WTC11 (cell line): Measurements from ENCODE around the gene KIF6. TPM values are rescaled to one million over a fixed set of nuclear protein-coding genes. Genes with fewer than 3 reads are reported as not detected.

Source experiments
- ATAC-seq: fragments of 200-7000 bp; cut with Tn5 transposase; 2 replicates; pipeline ENCODE4 v1.10.0; 2021; ENCODE audit warnings: mild to moderate bottlenecking, moderate library complexity
- CTCF ChIA-PET: fragments of 300-600 bp; sonication (Branson Sonifier 250); formaldehyde crosslinking; loops from one replicate; lab custom pipeline; 2021; ENCODE audit warnings: antibody characterized with exemption; lab: Charles Lee
- POLR2A ChIA-PET: fragments of 350-600 bp; sonication (Branson Sonifier 250); formaldehyde crosslinking; loops from one replicate; lab custom pipeline; 2021; ENCODE audit warnings: antibody characterized with exemption; lab: Charles Lee
- DNase-seq: peaks from one replicate; pipeline ENCODE4 v3.0.0; 2021; ENCODE audit warnings: low spot score
- H3K27ac Mint-ChIP-seq: 2 replicates; pipeline ENCODE4 v1.8.0; 2021; ENCODE audit warnings: mixed read lengths
- H3K27me3 Mint-ChIP-seq: 2 replicates; pipeline ENCODE4 v1.8.0; 2021; ENCODE audit warnings: low read depth, mild to moderate bottlenecking, moderate library complexity, mixed read lengths
- H3K36me3 Mint-ChIP-seq: 2 replicates; pipeline ENCODE4 v1.8.0; 2021; ENCODE audit warnings: mixed read lengths
- H3K4me1 Mint-ChIP-seq: 2 replicates; pipeline ENCODE4 v1.8.0; 2022; ENCODE audit warnings: mixed read lengths
- H3K4me3 Mint-ChIP-seq: 2 replicates; pipeline ENCODE4 v1.8.0; 2021; ENCODE audit warnings: mild to moderate bottlenecking, moderate library complexity, mixed read lengths
- H3K9me3 Mint-ChIP-seq: 2 replicates; pipeline ENCODE4 v1.8.0; 2021; ENCODE audit warnings: mixed read lengths
- AR ChIP-seq: fragments of 250-450 bp; sonication (Bioruptor Pico); IDR thresholded peaks from 2 replicates; pipeline ENCODE4 v1.9.0; 2021; ENCODE audit warnings: mild to moderate bottlenecking
- ATF1 ChIP-seq: sonication (generic); formaldehyde crosslinking; IDR thresholded peaks from 2 replicates; pipeline ENCODE4 v1.8.1; 2023; ENCODE audit warnings: mild to moderate bottlenecking, moderate library complexity, missing genetic modification reagents
- CBFB ChIP-seq: sonication (generic); formaldehyde crosslinking; IDR thresholded peaks from 2 replicates; pipeline ENCODE4 v1.8.1; 2022; ENCODE audit warnings: mild to moderate bottlenecking, low read depth, missing genetic modification reagents
- CDX4 ChIP-seq: fragments of 250-450 bp; sonication (Bioruptor Pico); IDR thresholded peaks from 2 replicates; pipeline ENCODE4 v1.9.0; 2021; ENCODE audit warnings: moderate library complexity, mild to moderate bottlenecking, inconsistent platforms, borderline replicate concordance
- E2F1 ChIP-seq: sonication (generic); formaldehyde crosslinking; IDR thresholded peaks from 2 replicates; pipeline ENCODE4 v1.8.0; 2022; ENCODE audit warnings: mild to moderate bottlenecking, missing genetic modification reagents
- GABPB1 ChIP-seq: sonication (generic); formaldehyde crosslinking; IDR thresholded peaks from 2 replicates; pipeline ENCODE4 v1.8.1; 2023; ENCODE audit warnings: mild to moderate bottlenecking, missing genetic modification reagents
- KAT7 ChIP-seq: sonication (generic); formaldehyde crosslinking; IDR thresholded peaks from 2 replicates; pipeline ENCODE4 v1.8.1; 2023; ENCODE audit warnings: missing genetic modification reagents, mild to moderate bottlenecking, borderline replicate concordance
- MYBL2 ChIP-seq: sonication (generic); formaldehyde crosslinking; IDR thresholded peaks from 2 replicates; pipeline ENCODE4 v1.8.1; 2023; ENCODE audit warnings: mild to moderate bottlenecking, moderate library complexity, missing genetic modification reagents
- NR1H2 ChIP-seq: sonication (generic); formaldehyde crosslinking; IDR thresholded peaks from 2 replicates; pipeline ENCODE4 v1.9.0; 2021; ENCODE audit warnings: mild to moderate bottlenecking, moderate library complexity, missing genetic modification reagents
- NR3C1 ChIP-seq: sonication (generic); formaldehyde crosslinking; conservative IDR thresholded peaks from 2 replicates; pipeline ENCODE4 v1.8.1; 2023; ENCODE audit warnings: low read depth, mild to moderate bottlenecking, missing genetic modification reagents
- OVOL2 ChIP-seq: fragments of 250-450 bp; sonication (Bioruptor Pico); IDR thresholded peaks from 2 replicates; pipeline ENCODE4 v1.9.0; 2021; ENCODE audit warnings: mild to moderate bottlenecking, borderline replicate concordance
- SOX15 ChIP-seq: fragments of 250-450 bp; sonication (Bioruptor Pico); IDR thresholded peaks from 2 replicates; pipeline ENCODE4 v1.9.0; 2021; ENCODE audit warnings: mild to moderate bottlenecking
- TP53 ChIP-seq: sonication (generic); formaldehyde crosslinking; IDR thresholded peaks from 2 replicates; pipeline ENCODE4 v1.8.1; 2023; ENCODE audit warnings: mild to moderate bottlenecking, missing genetic modification reagents
- USF1 ChIP-seq: sonication (generic); formaldehyde crosslinking; IDR thresholded peaks from 2 replicates; pipeline ENCODE4 v1.8.0; 2022; ENCODE audit warnings: mild to moderate bottlenecking, missing genetic modification reagents
- ZNF138 ChIP-seq: sonication (generic); formaldehyde crosslinking; conservative IDR thresholded peaks from 2 replicates; pipeline ENCODE4 v1.8.1; 2022; ENCODE audit warnings: mild to moderate bottlenecking, moderate library complexity, missing genetic modification reagents
- ZNF416 ChIP-seq: fragments of 250-450 bp; sonication (Bioruptor Pico); IDR thresholded peaks from 2 replicates; pipeline ENCODE4 v1.9.0; 2021; ENCODE audit warnings: mild to moderate bottlenecking, inconsistent platforms
- ZNF512 ChIP-seq: sonication (generic); formaldehyde crosslinking; IDR thresholded peaks from 2 replicates; pipeline ENCODE4 v1.8.1; 2022; ENCODE audit warnings: missing genetic modification reagents, borderline replicate concordance
- ZNF671 ChIP-seq: fragments of 250-450 bp; sonication (Bioruptor Pico); IDR thresholded peaks from 2 replicates; pipeline ENCODE4 v1.8.0; 2021; ENCODE audit warnings: mild to moderate bottlenecking
- total RNA-seq: library from RNA; stranded (reverse); gene quantifications from 3 replicates; pipeline ENCODE4 v1.2.3, GENCODE V29; 2021
- TF ChIP-seq, protein P1 (sequence below): fragments of 250-450 bp; sonication (Bioruptor Pico); IDR thresholded peaks from 2 replicates; pipeline ENCODE4 v2.1.2; 2022; ENCODE audit warnings: mild to moderate bottlenecking, moderate library complexity
- TF ChIP-seq, protein P2 (sequence below): sonication (generic); formaldehyde crosslinking; IDR thresholded peaks from 2 replicates; pipeline ENCODE4 v1.8.1; 2022; ENCODE audit warnings: low read depth, missing genetic modification reagents, borderline replicate concordance
- TF ChIP-seq, protein P3 (sequence below): sonication (generic); formaldehyde crosslinking; IDR thresholded peaks from 2 replicates; pipeline ENCODE4 v1.8.1; 2022; ENCODE audit warnings: low read depth, mild to moderate bottlenecking, moderate library complexity, missing genetic modification reagents, borderline replicate concordance

Gene KIF6
- total RNA-seq, 1 experiment from 2014 or later: 0.57 TPM

- H3K27me3 Mint-ChIP-seq: no peaks in the 10 kb centered on the region
- ChIA-PET POLR2A (no interaction called here), CTCF (no interaction called here)
- DNase-seq (no peak), ATAC-seq (no peak)
- H3K4me3 Mint-ChIP-seq: no peak overlapping the region
- H3K36me3 Mint-ChIP-seq: no peaks in the 10 kb centered on the region
- no peaks in the 10 kb centered on the region for H3K9me3 Mint-ChIP-seq
- TF ChIP-seq GABPB1 (no peak), ATF1 (CRISPR knock-in tag) (no peak), ZNF416 (no peak), SOX15 (no peak), NR1H2 (CRISPR knock-in tag) (no peak), CDX4 (no peak), ZNF671 (CRISPR knock-in tag) (no peak), ZNF138 (CRISPR knock-in tag) (no peak), E2F1 (CRISPR knock-in tag) (no peak), MYBL2 (no peak), TP53 (no peak), AR (no peak)
- TF ChIP-seq, protein P1, sequence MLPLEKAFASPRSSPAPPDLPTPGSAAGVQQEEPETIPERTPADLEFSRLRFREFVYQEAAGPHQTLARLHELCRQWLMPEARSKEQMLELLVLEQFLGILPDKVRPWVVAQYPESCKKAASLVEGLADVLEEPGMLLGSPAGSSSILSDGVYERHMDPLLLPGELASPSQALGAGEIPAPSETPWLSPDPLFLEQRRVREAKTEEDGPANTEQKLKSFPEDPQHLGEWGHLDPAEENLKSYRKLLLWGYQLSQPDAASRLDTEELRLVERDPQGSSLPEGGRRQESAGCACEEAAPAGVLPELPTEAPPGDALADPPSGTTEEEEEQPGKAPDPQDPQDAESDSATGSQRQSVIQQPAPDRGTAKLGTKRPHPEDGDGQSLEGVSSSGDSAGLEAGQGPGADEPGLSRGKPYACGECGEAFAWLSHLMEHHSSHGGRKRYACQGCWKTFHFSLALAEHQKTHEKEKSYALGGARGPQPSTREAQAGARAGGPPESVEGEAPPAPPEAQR (CRISPR knock-in tag): no peak
- H3K27ac Mint-ChIP-seq: no peak overlapping the region
- peaks cover 38% of the 10 kb centered on the region for H3K4me1 Mint-ChIP-seq
Measured at GRCh38 chr6:39493174-39493573, 232.0 kb downstream of the KIF6 start.

GRCh38 chr6:39490108-39490507 is 235.1 kb downstream of the KIF6 start:
- ChIA-PET POLR2A (no interaction called here), CTCF (no interaction called here)
- DNase-seq (no peak), ATAC-seq (no peak)
- Mint-ChIP-seq H3K27me3 (no peaks in the 10 kb centered on the region), H3K9me3 (no peaks in the 10 kb centered on the region), H3K4me1 (peaks cover 18% of the 10 kb centered on the region), H3K4me3 (no peak overlapping the region), H3K27ac (no peak overlapping the region), H3K36me3 (no peaks in the 10 kb centered on the region)
- no peak for TF ChIP-seq USF1 (CRISPR knock-in tag)
- no peak for TF ChIP-seq AR
- TF ChIP-seq OVOL2 (CRISPR knock-in tag): no peak
- TF ChIP-seq NR3C1 (CRISPR knock-in tag): no peak
- TF ChIP-seq, protein P2, sequence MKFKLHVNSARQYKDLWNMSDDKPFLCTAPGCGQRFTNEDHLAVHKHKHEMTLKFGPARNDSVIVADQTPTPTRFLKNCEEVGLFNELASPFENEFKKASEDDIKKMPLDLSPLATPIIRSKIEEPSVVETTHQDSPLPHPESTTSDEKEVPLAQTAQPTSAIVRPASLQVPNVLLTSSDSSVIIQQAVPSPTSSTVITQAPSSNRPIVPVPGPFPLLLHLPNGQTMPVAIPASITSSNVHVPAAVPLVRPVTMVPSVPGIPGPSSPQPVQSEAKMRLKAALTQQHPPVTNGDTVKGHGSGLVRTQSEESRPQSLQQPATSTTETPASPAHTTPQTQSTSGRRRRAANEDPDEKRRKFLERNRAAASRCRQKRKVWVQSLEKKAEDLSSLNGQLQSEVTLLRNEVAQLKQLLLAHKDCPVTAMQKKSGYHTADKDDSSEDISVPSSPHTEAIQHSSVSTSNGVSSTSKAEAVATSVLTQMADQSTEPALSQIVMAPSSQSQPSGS (CRISPR knock-in tag): no peak
- TF ChIP-seq, protein P3, sequence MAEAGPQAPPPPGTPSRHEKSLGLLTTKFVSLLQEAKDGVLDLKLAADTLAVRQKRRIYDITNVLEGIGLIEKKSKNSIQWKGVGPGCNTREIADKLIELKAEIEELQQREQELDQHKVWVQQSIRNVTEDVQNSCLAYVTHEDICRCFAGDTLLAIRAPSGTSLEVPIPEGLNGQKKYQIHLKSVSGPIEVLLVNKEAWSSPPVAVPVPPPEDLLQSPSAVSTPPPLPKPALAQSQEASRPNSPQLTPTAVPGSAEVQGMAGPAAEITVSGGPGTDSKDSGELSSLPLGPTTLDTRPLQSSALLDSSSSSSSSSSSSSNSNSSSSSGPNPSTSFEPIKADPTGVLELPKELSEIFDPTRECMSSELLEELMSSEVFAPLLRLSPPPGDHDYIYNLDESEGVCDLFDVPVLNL: no peak
- no peak for TF ChIP-seq KAT7 (CRISPR knock-in tag)
- TF ChIP-seq ZNF512 (CRISPR knock-in tag): no peak
- no peak for TF ChIP-seq GABPB1
- no peak for TF ChIP-seq CDX4
- no peak for TF ChIP-seq CBFB (CRISPR knock-in tag)
- no peak for TF ChIP-seq MYBL2
